GM19455 (cell line): ENCODE results near the gene GMEB1.
"Not testable (repeated sequence)": the region's sequence is repeated elsewhere in the genome, so short reads cannot be mapped to it uniquely, and the experiment has no call there.

ENCODE experiments used
- ATAC-seq: cut with Tn5 transposase; IDR thresholded peaks from one replicate; pipeline ENCODE4 v1.9.1; 2021; ENCODE audit not compliant: unreplicated experiment

GMEB1 gene, protein sequence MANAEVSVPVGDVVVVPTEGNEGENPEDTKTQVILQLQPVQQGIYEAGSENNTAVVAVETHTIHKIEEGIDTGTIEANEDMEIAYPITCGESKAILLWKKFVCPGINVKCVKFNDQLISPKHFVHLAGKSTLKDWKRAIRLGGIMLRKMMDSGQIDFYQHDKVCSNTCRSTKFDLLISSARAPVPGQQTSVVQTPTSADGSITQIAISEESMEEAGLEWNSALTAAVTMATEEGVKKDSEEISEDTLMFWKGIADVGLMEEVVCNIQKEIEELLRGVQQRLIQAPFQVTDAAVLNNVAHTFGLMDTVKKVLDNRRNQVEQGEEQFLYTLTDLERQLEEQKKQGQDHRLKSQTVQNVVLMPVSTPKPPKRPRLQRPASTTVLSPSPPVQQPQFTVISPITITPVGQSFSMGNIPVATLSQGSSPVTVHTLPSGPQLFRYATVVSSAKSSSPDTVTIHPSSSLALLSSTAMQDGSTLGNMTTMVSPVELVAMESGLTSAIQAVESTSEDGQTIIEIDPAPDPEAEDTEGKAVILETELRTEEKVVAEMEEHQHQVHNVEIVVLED

DNA sequence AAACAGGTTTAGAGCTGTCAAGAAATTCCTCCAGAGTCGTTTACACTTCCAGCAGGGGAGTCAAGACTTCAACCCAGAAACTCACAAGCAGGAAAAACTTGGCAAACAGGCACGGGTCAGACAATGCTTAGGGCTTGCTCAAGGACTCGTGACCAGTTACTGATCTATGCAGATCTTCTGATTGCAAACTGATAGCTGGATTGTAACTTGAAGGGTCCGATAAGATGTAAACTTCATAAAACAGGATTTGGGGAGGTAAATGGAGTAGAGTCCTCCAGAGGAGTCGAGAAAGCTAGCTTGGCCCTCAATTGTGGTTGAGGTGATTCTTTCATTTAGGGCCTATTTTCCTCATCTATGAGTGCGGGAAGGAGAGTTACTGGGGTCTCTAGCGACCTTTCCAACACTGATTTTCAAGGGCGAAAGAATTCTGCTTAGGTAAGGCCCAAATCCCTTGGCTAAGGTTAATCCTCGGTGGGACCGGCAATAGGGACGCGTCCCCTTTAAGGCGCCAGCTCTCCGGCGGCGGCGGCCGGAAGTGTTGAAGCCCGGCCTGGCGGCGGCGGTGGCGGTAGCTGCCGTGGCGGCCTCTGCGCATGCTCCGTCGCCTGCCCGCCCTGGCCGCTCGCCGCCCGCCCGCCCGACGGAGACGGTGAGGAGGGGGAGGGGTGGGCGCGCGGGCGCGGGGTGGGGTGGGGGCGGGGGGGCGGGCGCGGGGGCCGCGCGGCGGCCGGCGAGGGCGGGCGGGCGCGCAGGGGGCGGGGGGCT is at the start of gene GMEB1:
TSS of gene GMEB1 (plus strand) at position 594 of the 765 bp plus-strand sequence. CDS start 14,829 bp downstream, outside the sequence.
- peak; percentile 70 for ATAC-seq

DNA sequence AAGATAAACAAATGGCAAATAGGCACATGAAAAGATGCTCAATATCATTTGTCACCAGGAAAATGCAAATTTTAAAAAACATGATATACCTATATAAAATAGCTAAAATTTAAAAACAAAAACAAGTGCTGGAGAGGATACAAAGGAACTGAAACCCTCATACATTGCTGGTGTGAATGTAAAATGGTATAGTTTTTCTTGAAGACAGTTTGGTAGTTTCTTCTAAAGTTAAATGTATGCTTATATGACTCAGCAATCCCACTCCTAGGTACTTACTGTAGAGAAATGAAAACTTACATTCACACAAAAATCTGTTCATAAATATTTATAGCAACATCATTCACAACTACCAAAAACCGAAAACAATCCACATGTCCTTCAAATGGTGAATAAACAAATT is 36.9 kb upstream of the GMEB1 start:
- no peak for ATAC-seq

DNA sequence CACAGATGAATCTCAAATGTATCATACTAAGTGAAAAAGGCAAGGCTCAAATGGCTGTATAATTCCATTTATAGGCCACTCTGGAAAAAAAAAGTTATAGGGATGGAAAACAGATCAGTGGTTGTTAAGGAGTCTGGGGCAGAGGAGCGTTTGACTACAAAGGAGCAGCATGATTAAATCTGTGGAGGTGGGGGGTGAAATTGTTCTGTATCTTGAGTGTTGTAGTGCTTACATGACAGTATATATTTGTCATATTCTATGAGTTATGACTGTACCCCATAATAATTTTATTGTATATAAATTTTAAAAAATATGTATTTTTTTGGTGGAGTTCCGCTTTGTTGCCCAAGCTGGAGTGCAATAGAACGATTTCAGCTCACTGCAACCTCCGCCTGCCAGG is 36.0 kb upstream of the GMEB1 start:
- no peak for ATAC-seq

DNA sequence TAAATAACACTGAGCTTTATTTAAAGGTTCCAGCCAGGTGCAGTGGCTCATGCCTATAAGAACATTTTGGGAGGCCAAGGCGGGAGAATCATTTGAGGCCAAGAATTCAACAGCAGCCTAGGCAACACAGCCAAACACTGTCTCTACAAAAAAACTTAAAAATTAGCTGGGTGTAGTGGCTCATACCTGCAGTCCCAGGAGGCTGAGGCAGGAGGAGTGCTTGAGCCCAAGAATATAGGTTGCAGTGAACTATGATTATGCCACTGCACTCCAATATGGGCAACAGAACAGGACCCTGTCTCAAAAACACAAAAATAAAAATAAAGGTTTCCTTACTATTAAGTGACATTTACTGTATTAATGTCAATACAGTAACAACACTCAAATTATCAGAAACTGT is 27.8 kb upstream of the GMEB1 start:
- ATAC-seq = no peak

DNA sequence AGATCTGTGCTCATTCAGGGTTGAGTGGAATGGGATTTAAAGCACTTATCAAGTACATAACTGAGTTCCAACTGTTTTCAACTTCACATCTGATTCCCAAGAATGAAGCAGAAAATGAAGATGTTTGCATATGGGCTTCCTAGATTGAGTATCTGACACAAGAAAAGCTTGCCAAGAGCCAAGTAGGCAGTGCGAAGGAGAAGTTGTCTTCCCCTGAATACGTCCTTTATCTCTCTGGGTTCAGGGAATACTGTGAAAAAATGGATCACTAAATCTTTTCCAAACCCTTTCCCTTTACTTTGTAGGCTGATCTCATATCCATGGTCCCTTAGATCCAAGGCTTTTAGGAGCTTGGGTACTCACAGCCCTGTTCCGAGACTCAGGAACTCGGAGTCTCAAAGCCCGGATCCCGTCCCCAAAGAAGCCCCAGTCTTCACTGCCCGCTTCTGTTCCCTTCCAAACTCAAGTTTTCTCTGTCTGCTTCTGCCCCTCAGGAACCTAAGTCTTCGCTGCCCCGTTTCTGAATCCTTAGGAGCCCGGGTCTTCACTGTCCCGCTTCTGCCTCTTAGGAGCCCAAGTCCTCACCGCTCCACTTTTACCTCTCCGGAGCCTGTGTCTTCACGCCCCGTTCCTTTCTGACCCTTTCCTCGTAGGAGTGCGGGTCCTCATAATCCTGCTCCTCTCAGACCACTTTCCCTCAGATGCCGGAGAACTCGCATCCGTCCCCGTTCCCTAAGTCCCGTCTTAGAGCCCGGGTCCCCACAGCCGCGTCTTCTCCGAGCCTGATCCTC is 26.3 kb upstream of the GMEB1 start:
- peak; percentile 12 for ATAC-seq

DNA sequence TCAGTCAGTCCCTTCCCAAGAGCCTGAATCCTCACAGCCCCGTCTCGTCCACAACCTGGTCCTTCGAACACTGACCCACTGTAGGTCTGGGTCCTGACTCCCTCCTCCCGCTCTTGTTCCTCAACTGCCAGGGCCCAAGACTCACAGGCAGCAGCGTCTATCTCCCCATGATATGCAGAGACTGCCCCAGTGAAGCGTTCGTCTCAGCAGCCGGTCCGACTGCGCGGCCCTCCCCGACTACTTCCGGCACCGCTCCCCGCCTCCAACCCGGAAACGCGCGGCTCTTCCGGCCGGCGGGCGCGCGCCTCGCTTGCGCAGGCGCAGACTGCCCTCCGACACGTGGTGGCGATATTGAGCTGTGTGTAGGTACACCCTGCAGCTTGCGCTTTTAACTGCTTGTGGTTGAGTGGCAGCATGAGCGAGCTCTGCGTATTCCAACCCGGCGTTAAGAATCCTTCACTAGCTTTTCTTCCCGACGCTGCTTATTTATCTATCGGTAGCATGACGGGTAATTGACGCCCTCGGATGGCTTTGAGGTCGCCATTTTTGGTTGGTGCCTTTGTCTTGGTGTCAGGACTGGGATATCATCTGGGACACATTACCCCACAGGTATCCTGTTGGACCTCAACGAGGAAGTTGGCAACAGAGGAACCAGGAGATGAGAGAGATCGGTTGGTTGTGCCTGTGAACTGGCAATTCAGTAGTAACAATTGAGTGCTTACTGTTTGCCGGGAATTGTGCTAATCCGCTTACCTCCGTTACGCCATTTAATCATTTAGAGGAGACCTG is 25.5 kb upstream of the GMEB1 start, which contains the start of gene TAF12:
TSS of gene TAF12 (minus strand) at position 221 of the 789 bp plus-strand sequence. CDS start 20,986 bp downstream, outside the sequence.
- ATAC-seq = peak; percentile 70

DNA sequence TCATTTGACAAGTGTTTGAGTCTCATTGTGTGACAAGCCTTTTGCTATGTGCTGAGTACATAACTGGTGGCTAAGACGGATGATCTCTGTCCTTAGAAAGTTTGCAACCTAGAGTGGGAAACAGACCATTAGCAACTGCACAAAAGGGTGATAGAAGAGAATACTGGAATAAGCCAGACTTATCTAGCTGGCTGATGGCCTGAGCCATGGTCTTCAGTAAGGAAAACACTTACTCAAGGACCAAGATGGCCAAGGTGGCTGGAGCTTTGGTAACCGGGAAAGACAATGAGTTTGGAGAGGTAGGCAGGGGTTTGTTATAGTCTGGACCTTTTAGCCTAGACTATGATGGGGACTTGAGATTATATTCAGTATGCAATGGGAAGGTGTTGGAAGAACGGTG is 24.1 kb upstream of the GMEB1 start:
- no peak for ATAC-seq

DNA sequence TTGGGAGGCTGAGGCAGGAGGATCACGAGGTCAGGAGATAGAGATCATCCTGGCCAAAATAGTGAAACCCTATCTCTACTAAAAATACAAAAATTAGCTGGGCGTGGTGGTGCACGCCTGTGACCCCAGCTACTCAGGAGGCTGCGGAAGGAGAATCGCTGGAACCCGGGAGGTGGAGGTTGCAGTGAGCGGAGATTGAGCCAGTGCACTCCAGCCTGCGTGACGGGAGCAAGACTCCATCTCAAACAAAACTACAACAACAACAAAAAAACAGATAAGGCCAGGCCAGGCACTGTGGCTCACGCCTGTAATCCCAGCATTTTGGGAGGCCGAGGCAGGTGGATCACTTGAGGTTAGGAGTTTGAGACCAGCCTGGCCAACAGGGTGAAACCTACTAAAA is 23.2 kb upstream of the GMEB1 start:
- ATAC-seq = not testable (repeated sequence)

DNA sequence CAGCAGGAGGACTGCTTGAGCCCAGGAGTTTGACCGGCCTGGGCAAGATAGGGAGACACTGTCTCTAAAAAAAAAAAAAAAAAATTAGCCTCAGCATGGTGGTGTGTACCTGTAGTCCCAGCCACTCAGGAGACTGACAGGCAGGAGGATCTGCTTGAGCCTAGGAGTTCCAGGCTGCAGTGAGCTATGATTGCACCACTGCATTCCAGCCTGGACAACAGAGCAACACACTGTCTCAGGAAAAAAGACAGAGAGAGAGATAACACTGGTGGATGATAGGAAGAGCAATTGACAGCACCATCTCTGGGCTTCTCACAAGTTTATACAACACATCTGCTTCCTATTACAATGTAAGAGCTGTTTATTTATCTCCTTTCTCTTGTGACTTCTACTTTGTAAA is 22.5 kb upstream of the GMEB1 start:
- ATAC-seq = no peak

DNA sequence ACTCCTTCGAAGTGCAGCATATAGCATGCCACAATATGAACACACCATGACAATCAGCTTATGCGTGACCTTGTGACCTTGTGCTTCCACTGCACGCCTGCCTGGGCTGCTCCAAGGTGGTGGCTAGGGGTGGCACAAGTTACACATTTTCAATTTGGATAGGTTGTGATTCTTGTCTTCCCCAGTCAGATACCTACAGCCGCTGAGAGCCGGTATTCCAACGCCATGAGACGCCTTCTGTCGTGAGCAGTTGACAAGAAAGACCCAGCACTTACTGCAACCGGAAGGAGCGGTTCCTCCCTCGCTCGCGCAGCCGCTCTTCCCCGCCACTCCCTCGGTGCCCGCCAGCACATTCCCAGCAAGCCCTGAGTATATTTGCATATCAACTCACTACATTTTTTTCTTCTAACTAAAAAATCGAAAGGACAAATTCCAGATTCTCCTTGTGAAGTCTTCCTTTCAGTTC is 20.5 kb upstream of the GMEB1 start:
- peak; percentile 55 for ATAC-seq

DNA sequence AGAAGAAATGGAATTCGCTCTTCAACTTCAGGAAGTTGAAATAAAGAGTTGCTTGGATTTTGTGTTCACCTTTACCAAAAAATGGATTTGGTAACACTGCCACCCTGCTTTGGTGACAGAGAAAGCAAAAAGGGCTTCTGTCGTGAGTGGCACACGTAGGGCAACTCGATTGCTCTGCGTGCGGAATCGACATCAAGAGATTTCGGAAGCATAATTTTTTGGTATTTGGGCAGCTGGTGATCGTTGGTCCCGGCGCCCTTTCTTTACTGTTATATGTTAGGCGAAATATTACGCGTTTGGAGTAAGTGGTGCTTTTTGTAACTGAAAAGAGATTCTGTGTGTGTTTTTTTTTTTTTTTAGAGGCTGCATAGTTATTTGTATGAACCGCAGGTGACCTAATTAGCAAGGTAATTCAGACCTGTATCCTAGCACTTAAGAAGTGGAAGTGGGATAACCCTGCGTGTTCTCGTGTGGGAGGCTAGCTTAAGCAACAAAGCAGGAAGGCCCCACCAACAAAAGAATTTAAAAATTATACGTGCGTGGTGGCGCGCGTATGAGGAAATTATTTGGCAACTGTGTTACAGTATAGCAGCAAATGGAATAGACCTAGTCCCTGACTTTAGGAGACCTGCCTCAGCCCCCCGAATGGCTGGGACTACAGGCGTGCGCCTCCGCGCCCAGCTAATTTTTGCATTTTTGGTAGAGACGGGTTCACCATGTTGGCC is 19.9 kb upstream of the GMEB1 start, which contains the start of gene RNU11:
TSS of gene RNU11 (plus strand) at position 127 of the 725 bp plus-strand sequence.
- peak; percentile 74 for ATAC-seq

DNA sequence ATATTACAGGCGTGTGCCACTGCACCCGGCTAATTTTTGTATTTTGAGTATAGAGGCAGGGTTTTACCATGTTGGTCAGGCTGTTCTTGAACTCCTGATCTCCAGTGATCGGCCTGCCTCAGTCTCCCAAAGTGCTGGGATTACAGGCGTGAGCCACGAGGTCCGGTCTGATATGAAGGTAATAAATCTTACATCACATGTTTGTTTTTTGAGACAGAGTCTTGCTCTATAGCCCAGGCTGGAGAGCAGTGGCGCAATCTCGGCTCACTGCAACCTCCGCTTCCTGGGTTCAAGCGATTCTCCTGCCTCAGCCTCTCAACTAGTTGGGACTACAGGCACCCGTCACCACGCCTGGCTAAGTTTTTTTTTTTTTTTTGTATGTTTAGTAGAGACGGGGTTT is 15.5 kb upstream of the GMEB1 start:
- not testable (repeated sequence) for ATAC-seq

DNA sequence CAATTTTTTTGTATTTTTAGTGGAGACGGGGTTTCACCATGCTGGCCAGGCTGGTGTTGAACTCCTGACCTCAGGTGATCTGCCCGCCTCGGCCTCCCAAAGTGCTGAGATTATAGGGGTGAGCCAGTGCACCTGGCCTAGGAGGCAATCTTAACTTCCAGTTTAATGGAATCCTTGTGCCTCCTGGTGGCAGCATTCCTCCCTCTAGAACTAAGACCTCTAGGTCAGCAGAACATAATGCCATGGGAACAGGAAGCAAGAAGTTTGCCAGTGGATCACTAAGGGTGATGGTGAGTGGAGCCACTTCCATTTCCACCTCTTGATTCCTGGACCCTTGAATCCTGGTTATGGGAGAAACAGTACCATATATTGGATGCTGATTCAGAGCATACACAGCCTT is 14.7 kb upstream of the GMEB1 start:
- ATAC-seq = not testable (repeated sequence)

DNA sequence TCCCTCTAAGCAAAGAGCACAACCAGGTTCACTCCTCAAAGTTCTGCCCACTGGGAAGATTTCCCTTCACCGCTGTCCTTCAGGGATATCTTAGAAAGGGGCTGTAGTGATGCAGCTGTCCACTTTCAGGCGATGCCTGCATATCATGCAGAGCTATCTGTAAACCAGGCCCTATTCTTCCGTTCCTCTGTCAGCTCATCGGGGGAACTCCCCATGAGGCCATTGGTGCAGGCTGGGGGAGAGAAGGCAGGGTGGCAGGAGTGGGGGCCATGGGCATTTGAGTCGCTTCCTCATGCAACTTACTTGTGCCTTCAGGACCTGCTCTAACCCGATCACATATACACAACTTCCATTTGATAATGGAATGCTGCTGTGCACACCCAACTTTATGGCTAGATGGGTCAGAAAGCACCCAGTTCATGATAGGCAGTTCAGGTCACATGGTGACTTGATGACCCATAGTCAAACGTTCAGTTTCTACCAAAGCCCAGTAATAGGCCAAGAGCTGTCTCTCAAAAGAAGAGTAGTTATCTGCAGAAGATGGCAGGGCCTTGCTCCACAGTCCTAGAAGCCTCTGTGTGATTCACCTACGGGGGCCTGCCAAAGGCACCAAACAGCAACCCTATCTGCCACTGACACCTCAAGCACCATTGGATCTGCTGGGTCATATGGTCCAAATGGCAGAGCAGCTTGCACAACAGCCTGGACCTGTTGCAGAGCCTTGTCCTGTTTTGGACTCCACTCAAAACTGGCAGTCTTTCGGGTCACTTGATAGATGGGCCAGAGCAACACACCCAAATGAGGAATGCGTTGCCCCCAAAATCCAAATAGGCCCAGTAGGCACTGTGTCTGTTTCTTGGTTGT is 12.9 kb upstream of the GMEB1 start:
- not testable (repeated sequence) for ATAC-seq

DNA sequence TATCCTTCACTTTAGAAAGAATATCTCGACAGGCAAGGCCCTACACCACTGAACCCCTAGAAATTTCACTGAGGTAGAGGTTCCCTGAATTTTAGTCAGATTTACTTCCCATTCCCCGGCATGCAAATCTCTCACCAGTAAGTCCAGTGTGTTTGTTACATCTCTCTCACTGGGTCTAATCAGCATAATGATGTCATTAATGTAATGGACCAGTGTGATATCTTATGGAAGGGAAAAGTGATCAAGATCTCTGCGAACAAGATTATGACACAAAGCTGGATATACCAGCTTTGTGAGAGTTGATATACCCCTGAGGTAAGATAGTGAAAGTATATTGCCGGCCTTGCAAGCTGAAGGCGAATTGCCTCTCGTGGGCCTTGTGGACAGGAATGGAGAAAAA is 12.2 kb upstream of the GMEB1 start:
- no peak for ATAC-seq

DNA sequence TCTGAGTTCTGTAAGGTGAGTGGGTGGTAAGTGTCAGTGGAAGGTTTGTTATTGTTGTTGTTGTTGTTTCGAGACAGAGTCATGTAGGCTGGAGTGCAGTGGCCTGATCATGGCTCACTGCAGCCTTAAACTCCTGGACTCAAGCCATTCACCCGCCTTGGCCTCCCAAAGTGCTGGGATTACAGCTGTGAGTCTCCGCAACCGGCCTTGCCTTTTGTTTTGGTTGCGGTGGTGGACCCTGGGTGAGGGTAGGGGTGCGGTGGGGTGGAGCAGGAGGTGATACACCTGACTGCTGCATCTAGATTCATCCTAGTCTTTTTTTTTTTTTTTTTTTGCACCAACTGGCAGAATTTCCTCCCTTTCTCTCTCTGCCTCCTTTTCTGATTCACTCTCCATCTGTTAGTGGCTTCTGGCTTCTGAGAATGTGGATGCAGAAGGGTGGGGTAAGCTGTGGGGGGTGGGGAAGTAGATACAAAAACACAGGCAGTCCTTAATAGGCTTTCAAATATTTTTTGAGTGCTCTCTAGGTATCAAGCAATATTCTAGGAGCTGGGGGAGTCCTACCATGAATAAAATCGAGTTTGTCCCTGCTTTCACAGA is 4.6 kb upstream of the GMEB1 start:
- ATAC-seq = no peak

DNA sequence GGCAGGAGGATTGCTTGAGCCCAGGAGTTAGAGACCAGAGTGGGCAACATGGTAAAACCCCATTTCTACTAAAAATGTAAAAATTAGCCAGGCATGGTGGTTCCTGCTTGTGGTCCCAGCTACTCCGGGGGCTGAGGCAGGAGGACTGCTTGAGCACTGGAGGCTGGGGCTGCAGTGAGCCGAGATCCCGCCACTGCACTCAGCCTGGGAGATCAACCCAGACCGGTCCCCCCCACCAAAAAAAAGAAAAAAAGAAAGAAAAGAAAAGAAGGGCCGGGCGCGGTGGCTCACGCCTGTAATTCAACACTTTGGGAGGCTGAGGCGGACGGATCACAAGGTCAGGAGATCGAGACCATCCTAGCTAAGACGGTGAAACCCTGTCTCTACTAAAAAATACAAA is 1.8 kb upstream of the GMEB1 start:
- no peak for ATAC-seq
